Activated CD8-positive, alpha-beta memory T cell treated with anti-CD3 and anti-CD28 coated beads for 36 hours (primary cell): ENCODE measurements around the gene PTPN18. TPM values are rescaled to one million over a fixed set of nuclear protein-coding genes. Genes with fewer than 3 reads are reported as not detected.

ENCODE experiments used
- CTCF ChIA-PET: fragments of 350-600 bp; sonication (Branson Sonifier 250); formaldehyde crosslinking; loops from one replicate; lab custom pipeline; 2021; ENCODE audit warnings: antibody characterized with exemption; lab: Charles Lee
- POLR2A ChIA-PET: fragments of 350-600 bp; sonication (Branson Sonifier 250); formaldehyde crosslinking; loops from one replicate; lab custom pipeline; 2021; ENCODE audit warnings: antibody characterized with exemption; lab: Charles Lee
- total RNA-seq, 2 experiments: library from RNA; stranded (reverse); gene quantifications; one replicate each; pipeline ENCODE4 v1.2.3, GENCODE V29; 2021

Gene PTPN18
- total RNA-seq, 2 experiments from 2014 or later, result 51.8 to 54.3 TPM

DNA sequence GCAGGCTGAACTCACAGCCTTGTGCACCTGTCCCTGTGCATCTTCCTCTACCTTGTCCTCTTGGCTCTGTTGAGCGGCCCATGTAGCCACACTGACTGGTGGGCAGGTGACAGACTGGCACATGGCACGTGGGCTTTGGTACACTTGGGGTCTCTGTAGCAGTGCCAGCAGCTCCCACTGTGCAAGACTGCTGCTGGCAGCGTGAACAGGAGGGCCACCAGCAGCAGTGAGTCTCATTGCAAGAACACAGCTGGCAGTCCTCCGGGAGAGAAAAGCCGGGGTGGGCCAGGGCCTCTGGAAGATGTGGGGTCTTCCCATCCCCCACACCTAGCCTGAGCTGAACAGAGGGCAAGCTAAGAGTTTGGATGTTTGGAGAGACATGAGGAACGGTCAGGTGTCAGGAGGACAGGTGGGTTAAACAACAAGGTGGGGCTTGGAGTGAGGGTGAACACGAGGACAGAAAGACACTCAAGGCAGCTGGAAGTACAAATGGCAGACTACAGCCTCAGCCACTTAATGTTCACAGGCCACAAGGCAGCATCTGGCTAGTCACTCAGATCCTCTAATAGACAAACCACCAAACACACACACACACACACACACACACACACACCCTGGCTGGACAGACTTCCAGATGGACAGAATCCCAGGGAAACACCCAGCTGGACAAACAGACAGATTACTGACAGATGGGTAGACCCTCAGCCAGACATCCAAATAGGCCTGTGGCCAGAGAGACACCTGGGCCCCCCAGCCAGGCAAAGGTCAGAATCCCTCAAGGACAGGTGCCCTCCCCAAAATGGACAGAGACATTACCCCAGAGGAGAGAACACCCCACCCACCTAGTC lies 2.3 kb upstream of the PTPN18 start:
- CTCF ChIA-PET, result interaction anchor here (2.0 kb wide), 1 partner anchor 10 kb away, joined by 9 read pairs; the partner anchor contains the start of gene IMP4

DNA sequence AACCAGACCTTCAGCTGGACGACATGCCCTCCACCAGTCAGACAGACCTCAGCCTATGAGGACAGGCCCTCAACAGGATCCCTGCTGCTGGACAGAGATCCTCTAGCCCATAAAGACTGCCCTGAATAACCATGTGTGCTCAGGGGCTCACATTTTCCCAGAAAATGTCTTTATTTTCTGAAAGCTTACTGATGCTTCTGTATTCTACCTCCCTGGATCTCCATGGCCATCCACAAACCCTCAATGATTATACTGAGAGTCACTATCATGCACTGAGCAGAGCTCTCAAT lies 1.8 kb upstream of the PTPN18 start:
- ChIA-PET POLR2A (interaction anchor here (2.7 kb wide), 1 partner anchor 12 kb away, joined by 14 read pairs; the partner anchor contains the start of gene IMP4), CTCF (no interaction called here)

More for the DNA sequence above, 2.3 kb upstream of the PTPN18 start:
- POLR2A ChIA-PET, result interaction anchor here (2.7 kb wide), 1 partner anchor 11 kb away, joined by 14 read pairs; the partner anchor contains the start of gene IMP4

DNA sequence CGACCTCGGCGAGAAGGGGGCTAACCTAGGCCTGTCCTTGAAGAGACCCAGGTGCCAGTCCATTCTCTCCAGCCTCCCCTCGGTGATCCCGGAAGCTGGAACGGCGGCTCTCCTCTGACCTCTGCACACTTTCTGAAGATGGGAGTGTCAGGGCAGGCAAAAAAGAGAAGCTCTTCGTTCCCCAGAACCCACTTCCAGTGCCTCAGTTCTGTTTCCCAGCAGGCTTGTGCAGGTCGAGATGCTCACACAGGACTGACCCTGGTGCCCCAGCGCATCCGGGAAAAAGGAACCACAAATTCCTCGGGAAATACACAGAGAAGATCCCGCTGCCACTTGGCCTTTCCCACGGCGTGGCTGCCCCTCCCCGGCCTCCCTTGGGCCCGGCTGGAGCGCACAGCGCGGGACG lies 681 bp upstream of the PTPN18 start:
- CTCF ChIA-PET, result interaction anchor here (1.3 to 1.4 kb wide), 2 partner anchors 12 to 19 kb away, joined by 3 to 6 read pairs; partner anchors contain the start of gene IMP4
- POLR2A ChIA-PET, result interaction anchor here (2.7 kb wide), 1 partner anchor 13 kb away, joined by 14 read pairs; the partner anchor contains the start of gene IMP4

DNA sequence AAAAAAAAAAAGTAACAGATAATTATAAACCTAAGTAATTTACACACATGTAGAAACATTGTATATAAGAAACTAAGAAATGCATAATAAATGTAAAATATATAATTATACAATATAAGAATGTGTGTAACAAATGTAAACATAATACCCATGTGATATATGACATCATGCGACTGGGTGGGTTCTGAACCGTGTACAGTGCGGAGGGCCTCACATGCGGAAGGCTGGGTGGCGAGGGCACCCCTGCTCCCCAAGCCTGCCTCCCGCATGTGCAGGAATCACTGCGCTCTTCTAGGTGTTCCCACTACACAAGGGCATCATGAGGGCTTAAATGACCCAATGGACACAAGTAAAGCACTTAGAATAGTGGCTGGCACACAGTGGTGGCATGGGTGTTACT lies 2.0 kb downstream of the PTPN18 start:
- ChIA-PET POLR2A (no interaction called here), CTCF (no interaction called here)

DNA sequence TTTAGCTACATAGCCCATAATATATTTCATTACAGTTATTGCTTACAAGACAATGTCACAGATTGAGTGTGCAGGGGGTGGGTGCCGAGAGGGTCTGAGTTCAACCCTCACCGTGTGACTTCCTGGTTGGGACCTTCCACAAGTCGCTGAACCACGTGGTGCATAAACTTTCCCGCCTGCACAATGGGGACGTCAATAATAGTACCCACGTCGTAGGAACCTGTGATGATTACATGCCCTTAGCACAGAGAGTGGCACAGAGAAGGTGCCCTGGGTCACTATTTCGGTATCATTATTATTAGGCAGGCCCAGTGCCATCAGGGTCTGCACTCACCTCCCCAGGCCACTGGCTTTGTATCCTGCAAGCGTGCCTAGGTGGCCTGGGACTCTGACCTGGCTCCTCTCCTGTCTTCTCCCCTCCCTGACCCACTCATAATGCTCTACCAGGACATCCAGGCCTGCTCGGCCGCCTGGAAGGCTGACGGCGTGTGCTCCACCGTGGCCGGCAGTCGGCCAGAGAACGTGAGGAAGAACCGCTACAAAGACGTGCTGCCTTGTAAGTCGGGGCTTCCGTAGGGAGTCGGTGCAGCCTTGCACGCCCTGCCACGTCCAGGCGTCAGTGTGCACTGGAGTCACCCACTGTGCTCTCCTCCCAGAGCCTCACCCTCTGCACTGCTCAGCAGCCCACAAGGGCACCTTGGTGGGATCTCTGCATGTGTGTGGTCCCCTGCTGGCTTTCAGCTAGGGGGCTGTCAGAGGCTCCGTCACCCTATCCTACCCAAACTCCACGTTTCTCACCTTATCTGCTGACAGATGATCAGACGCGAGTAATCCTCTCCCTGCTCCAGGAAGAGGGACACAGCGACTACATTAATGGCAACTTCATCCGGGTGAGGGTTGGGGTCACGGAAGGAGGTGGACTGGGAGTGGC lies 2.8 kb downstream of the PTPN18 start:
- POLR2A ChIA-PET, result interaction anchor here (0.5 kb wide), 1 partner anchor 8 kb away, joined by 4 read pairs; no protein-coding TSS in a partner anchor
- CTCF ChIA-PET, result no interaction called here

DNA sequence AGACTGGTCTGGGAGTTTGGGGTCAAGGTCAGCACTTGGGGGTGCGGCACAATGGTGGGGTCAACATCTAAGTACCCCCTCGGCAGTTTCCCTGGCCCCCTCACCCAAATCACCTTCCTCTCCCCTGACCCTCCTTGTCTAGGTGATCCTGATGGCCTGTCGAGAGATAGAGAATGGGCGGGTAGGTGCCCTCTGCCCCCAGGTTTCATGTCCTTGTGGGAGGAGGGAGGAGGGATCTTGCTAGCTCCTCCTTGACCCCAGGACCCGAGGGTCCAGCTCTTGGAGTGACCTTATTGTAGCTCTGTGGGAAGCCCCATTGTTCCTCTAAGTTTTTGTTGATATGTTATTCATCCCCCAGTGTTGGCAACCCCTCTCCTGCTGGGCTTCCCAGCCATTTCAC lies 3.6 kb downstream of the PTPN18 start:
- POLR2A ChIA-PET, result interaction anchor here (0.5 kb wide), 1 partner anchor 9 kb away, joined by 4 read pairs; no protein-coding TSS in a partner anchor

DNA sequence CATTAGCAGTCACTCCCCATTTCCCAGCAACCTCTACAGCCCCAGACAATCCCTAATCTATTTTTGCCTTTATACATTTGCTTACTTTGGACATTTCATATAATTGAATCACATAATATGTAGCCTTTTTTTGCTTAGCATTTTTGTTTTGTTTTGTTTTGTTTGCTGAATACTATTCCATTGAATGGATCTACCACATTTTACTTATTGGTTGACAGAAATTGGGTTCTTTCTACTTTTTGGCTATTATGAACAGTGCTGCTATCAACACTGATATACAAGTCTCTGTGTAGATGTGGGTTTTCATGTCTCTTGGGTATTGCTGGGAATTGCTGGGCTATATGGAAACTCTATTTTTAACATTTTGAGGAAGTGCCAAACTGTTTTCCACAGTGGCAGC lies 7.6 kb downstream of the PTPN18 start:
- ChIA-PET CTCF (no interaction called here), POLR2A (no interaction called here)

More for the DNA sequence above, 3.6 kb downstream of the PTPN18 start:
- CTCF ChIA-PET, result no interaction called here

DNA sequence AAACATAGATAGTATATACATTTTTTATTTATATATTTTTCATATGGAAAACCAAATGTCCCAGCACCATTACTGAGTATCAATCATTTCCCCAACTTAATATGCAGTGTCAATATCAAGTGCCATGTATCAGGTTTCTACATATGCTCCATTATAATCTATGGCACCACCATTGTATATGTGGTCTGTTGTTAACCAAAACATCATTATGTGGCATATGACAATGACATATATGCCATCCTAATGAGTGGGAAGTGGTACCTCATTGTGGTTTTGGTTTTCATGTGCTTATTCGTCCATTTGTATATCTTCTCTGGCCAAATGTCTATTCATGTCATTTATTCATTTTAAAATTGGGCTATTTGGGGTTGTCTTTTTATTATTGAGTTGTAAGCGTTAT lies 9.2 kb downstream of the PTPN18 start:
- ChIA-PET POLR2A (no interaction called here), CTCF (no interaction called here)

DNA sequence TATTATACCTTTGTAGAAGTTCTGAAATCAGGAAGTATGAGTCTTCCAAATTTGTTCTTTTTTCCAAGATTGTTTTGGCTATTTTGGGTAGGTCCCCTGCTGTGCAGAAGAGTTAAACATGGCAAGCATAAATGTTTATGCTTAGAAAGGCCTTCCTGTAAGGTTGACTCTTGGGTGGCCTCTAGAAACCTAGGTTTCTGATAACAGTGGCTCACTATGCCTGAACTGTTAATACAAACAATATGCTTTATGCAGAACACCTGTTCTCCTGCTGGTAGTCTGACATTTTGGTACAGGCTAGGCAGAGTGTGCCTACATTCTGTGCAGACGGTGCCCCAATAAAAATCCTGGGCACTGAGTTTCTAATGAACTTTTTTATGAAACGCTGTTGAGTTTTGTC lies 10.1 kb downstream of the PTPN18 start:
- ChIA-PET CTCF (no interaction called here), POLR2A (no interaction called here)

DNA sequence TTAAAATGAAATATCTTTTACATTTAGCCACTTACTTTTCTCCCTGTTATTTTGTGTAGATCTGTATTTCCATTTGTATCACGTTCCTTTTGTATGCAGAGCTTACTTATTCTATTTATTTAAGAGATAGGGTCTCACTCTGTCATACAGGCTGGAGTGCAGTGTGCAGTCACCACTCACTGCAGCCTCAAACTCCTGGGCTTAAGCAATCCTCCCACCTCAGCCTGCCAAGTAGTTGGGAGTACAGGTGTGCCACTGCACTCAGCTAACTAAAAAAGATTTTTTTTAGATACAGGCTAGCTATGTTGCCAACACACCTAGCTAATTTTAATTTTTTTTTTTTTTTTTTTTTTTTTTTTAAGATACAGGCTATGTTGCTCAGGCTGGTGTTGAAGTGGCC lies 10.9 kb downstream of the PTPN18 start:
- ChIA-PET CTCF (no interaction called here), POLR2A (interaction anchor here (0.6 kb wide), 1 partner anchor 11 kb away, joined by 3 read pairs; no protein-coding TSS in a partner anchor)

DNA sequence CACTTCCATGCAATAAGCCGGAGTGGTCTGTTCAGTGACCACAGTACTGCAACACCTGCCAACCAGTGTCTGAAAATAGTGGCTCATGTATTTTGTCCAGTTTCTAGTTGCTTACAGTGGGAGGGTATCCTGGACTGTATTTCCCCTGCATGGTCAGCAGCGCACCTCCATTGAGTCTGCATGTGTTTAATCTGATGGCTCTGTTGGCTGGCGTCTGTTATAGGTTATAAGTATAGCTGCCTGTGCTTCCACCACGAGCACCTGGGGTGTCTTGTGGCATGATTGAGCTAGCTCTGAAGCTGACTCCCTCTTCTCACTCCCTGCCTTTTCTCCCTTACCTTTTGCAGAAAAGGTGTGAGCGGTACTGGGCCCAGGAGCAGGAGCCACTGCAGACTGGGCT lies 12.9 kb downstream of the PTPN18 start:
- ChIA-PET POLR2A (no interaction called here), CTCF (no interaction called here)

DNA sequence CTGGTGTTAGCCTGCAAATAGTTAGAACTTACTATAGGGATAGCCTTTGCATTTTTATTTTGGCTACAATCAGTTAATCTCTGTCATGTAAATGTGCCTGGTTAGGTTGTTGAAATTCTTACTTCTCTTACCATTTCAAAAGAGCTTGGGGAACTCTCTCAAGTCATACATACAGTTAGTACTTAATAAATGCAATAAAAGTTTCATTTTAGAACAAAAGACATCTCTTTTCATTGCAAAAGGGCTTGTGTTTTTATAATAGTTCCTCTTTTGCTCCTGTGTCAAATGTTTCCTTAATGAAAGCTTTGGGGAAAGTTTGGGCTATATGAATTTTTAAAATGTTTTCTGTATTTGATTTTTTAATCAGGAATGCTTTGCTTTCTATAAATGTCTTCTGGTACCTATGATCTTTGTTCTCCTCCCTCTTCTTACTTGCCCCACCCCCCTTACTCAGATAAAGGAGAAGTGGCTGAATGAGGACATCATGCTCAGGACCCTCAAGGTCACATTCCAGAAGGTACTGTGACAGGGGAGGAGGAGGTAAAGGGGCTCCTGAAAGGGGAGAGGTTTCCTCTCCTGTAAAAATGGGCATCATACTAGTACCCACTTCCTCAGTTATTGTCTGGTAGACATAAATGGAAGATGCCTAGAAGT lies 13.6 kb downstream of the PTPN18 start:
- ChIA-PET CTCF (interaction anchor here (2.8 kb wide), 1 partner anchor 27 kb away, joined by 11 read pairs; the partner anchor contains the start of gene IMP4), POLR2A (no interaction called here)

DNA sequence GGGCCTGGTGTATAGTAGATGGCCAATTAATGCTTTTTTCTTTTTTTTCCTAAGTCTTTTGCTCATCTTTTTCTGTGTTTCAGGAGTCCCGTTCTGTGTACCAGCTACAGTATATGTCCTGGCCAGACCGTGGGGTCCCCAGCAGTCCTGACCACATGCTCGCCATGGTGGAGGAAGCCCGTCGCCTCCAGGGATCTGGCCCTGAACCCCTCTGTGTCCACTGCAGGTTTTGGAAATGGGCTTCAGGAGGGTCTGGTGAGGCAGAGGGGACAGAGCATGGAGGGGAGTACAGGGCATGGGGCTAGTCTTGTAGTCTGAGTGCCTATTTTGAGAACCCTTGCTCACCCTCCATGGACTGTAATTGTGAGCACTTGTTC lies 14.1 kb downstream of the PTPN18 start:
- POLR2A ChIA-PET, result no interaction called here
- CTCF ChIA-PET, result interaction anchor here (2.8 kb wide), 1 partner anchor 27 kb away, joined by 11 read pairs; the partner anchor contains the start of gene IMP4

DNA sequence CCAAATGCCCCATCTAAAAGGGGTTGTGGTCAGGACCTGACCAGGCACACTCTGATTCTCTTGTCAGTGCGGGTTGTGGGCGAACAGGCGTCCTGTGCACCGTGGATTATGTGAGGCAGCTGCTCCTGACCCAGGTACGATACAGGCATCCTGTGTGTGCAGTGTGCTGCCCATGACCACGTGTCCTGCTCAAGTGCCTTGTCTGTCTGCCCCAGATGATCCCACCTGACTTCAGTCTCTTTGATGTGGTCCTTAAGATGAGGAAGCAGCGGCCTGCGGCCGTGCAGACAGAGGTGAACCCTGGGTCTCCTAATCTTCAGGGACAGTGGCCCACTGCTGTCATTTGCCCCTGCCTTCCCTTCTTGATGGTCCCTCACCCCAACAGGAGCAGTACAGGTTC lies 14.6 kb downstream of the PTPN18 start:
- POLR2A ChIA-PET, result interaction anchor here (1.0 to 1.5 kb wide), 2 partner anchors 26 to 29 kb away, joined by 3 to 17 read pairs; partner anchors contain the start of gene IMP4

DNA sequence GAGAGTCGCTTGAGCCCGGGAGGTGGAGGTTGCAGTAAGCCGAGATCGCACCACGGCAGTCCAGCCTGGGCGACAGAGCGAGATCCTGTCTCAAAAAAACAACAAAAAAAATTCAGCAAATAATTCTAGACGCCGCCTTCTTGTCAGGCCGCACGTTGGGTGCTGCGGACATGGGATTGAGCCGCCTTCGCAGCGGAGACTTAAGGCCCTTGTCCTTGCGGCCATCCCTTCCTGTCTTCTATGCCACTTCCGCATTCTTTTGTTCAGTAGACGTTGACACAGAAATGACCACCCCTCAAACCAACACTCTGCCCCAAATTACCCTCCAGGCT lies 15.8 kb downstream of the PTPN18 start:
- CTCF ChIA-PET, result interaction anchor here (2.8 kb wide), 1 partner anchor 29 kb away, joined by 11 read pairs; the partner anchor contains the start of gene IMP4
- POLR2A ChIA-PET, result interaction anchor here (1.0 to 1.5 kb wide), 2 partner anchors 16 to 30 kb away, joined by 4 to 17 read pairs; partner anchors contain the start of genes IMP4 and PTPN18

More for the DNA sequence above, 14.6 kb downstream of the PTPN18 start:
- CTCF ChIA-PET, result interaction anchor here (0.6 to 2.8 kb wide), 2 partner anchors 27 to 28 kb away, joined by 3 to 11 read pairs; partner anchors contain the start of gene IMP4

DNA sequence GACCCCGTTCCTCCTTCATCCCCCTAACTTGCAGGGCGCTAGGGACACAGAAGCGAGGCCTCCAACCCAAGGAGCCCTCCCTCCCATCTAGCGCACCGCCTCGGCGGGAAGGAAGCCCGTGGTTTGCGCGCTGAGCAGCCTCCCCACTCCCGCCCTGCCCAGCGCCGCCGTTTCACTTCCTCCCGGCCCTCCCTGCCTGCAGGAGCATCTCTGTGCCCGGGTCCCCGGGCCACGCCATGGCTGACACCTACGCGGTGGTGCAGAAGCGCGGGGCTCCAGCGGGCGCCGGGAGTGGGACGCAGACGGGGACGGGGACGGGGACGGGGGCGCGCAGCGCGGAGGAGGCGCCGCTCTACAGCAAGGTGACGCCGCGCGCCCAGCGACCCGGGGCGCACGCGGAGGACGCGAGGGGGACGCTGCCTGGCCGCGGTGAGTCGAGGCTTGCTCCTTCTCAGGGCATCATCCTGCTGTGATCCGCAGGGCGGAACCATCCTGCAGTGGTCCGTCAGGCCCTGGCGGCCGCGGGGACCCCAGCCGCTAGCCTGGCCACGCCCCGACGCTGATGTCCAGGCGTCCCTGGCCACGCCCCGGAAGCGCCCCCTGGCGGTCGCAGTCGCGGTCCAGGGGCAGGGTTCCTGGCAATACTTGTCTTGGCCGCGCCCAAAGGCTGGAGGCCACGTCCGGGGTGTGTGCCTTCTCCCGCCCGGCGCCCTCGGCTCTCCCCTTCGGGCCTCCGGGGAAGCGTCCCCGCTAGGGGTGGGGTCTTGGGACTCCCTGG lies 16.4 kb downstream of the PTPN18 start:
- ChIA-PET CTCF (interaction anchor here (0.7 to 2.8 kb wide), 6 partner anchors 11 to 38 kb away, joined by 3 to 23 read pairs (median 5); partner anchors contain the start of gene IMP4), POLR2A (interaction anchor here (1.4 to 1.5 kb wide), 2 partner anchors 30 kb away, joined by 9 to 17 read pairs; partner anchors contain the start of gene IMP4)
